Right atrium auricular region (tissue), 2 donors: Measurements from ENCODE around the gene SLCO4A1. TPM values are rescaled to one million over a fixed set of nuclear protein-coding genes. Genes with fewer than 3 reads are reported as not detected.

Source experiments
- DNase-seq: peaks from one replicate; pipeline ENCODE4 v3.0.0-alpha.2; 2019; ENCODE audit warnings: low spot score
- H3K27ac ChIP-seq, 2 donors: fragments of 200-600 bp; sonication (generic); 1 replicate in 1 of 2; 2 replicates in 1 of 2; pipeline ENCODE4 v1.5.1; 2016 to 2019
- H3K27me3 ChIP-seq, 2 donors: fragments of 200-600 bp; sonication (generic); one replicate each; pipeline versions ENCODE4 v1.5.1 to v1.6.0; 2017 to 2019
- H3K36me3 ChIP-seq: fragments of 200-600 bp; sonication (generic); one replicate; pipeline ENCODE4 v1.5.1; 2016
- H3K4me1 ChIP-seq, 2 donors: fragments of 200-600 bp; sonication (generic); one replicate each; pipeline versions ENCODE4 v1.5.1 to v1.6.0; 2017 to 2019
- H3K4me3 ChIP-seq, 2 donors: fragments of 200-600 bp; sonication (generic); 1 replicate in 1 of 2; 2 replicates in 1 of 2; pipeline ENCODE4 v1.5.1; 2017 to 2019; ENCODE audit warnings: mild to moderate bottlenecking in 1 of 2, moderate library complexity in 1 of 2
- H3K9me3 ChIP-seq, 2 donors: fragments of 200-600 bp; sonication (generic); one replicate each; pipeline ENCODE4 v1.5.1; 2019
- CTCF ChIP-seq, 2 donors: fragments of 200-600 bp; sonication (generic); IDR thresholded peaks; one replicate each; pipeline ENCODE4 v1.5.1; 2019; ENCODE audit warnings: antibody characterized with exemption in 2 of 2
- total RNA-seq, 2 donors: library from RNA; depleted of rRNA; stranded (reverse); fragments of >200 nt; gene quantifications; one replicate each; pipeline ENCODE4 v1.1.0, GENCODE V29; 2016

SLCO4A1 gene
- total RNA-seq, 2 donors from 2014 or later: 13.4 to 19.8 TPM

GRCh38 chr20:62706857-62707256, 64.6 kb downstream of the SLCO4A1 start:
- peaks cover 0 to 21% of the 10 kb centered on the region in 2 donors for H3K4me1 ChIP-seq
- TF ChIP-seq CTCF (IDR thresholded peaks at IDR 0.05): no peak
- H3K27me3 ChIP-seq: peaks cover 5 to 34% of the 10 kb centered on the region in 2 donors
- H3K27ac ChIP-seq: no peak overlapping the region
- no peaks in the 10 kb centered on the region for H3K9me3 ChIP-seq
- DNase-seq: no peak
- no peak overlapping the region for H3K4me3 ChIP-seq
- no peaks in the 10 kb centered on the region for H3K36me3 ChIP-seq

GRCh38 chr20:62707276-62707920, 65.1 kb downstream of the SLCO4A1 start:
- Histone ChIP-seq H3K9me3 (no peaks in the 10 kb centered on the region), H3K4me1 (peaks cover 0 to 22% of the 10 kb centered on the region in 2 donors), H3K36me3 (no peaks in the 10 kb centered on the region), H3K4me3 (no peak overlapping the region), H3K27me3 (peaks cover 5 to 34% of the 10 kb centered on the region in 2 donors), H3K27ac (no peak overlapping the region)
- DNase-seq: no peak
- TF ChIP-seq CTCF (IDR thresholded peaks at IDR 0.05): no peak

GRCh38 chr20:62707921-62708521, 65.7 kb downstream of the SLCO4A1 start:
- H3K4me1 ChIP-seq: peaks cover 0 to 28% of the 10 kb centered on the region in 2 donors
- TF ChIP-seq CTCF (IDR thresholded peaks at IDR 0.05): no peak
- no peak overlapping the region for H3K4me3 ChIP-seq
- no peak for DNase-seq
- no peaks in the 10 kb centered on the region for H3K36me3 ChIP-seq
- H3K27ac ChIP-seq: no peak overlapping the region
- peaks cover 5 to 34% of the 10 kb centered on the region in 2 donors for H3K27me3 ChIP-seq
- no peaks in the 10 kb centered on the region for H3K9me3 ChIP-seq

- no peak for TF ChIP-seq CTCF (IDR thresholded peaks at IDR 0.05)
- no peak for DNase-seq
- no peak within 1 kb of the TSS for H3K27ac ChIP-seq
Measured at GRCh38 chr20:62708591-62709536, 66.6 kb downstream of the SLCO4A1 start, which contains the start of gene NTSR1. Gene NTSR1 (plus strand): TSS chr20:62708836. CDS start chr20:62709208, 372 bp downstream.

GRCh38 chr20:62709537-62709905, 67.2 kb downstream of the SLCO4A1 start:
- Histone ChIP-seq H3K4me1 (peaks cover 0 to 29% of the 10 kb centered on the region in 2 donors), H3K27me3 (peaks cover 5 to 34% of the 10 kb centered on the region in 2 donors)
- no peak for DNase-seq

More at GRCh38 chr20:62708591-62709536, 66.6 kb downstream of the SLCO4A1 start, which contains the start of gene NTSR1:
- Histone ChIP-seq H3K4me1 (peaks cover 0 to 35% of the 10 kb centered on the region in 2 donors), H3K36me3 (no peaks in the 10 kb centered on the region), H3K27me3 (peaks cover 5 to 34% of the 10 kb centered on the region in 2 donors), H3K4me3 (peak within 1 kb of the TSS in 1 of 2 donors; percentile 9), H3K9me3 (no peaks in the 10 kb centered on the region)

More at GRCh38 chr20:62709537-62709905, 67.2 kb downstream of the SLCO4A1 start:
- no peaks in the 10 kb centered on the region for H3K9me3 ChIP-seq
- H3K4me3 ChIP-seq: no peak overlapping the region
- no peaks in the 10 kb centered on the region for H3K36me3 ChIP-seq
- TF ChIP-seq CTCF (IDR thresholded peaks at IDR 0.05): no peak
- H3K27ac ChIP-seq: no peak overlapping the region
